ENCODE results near the gene TULP4.

The TULP4 gene

GRCh38 chr6:158536084-158536890 is 224.0 kb downstream of the TULP4 start:
- Mint-ChIP-seq H3K4me3 (peak overlapping the region; percentile 78), H3K27ac (no peak overlapping the region), H3K36me3 (ENCODE audit: low read depth) (no peaks in the 10 kb centered on the region), H3K27me3 (ENCODE audit: low read depth, poor library complexity) (peaks cover 56% of the 10 kb centered on the region), H3K9me3 (peaks cover 4% of the 10 kb centered on the region), H3K4me1 (no peaks in the 10 kb centered on the region)
- TF ChIP-seq CTCF (IDR thresholded peaks at IDR 0.05) = no peak
- DNase-seq = peak; percentile 94

GRCh38 chr6:158536891-158537798 is 224.9 kb downstream of the TULP4 start:
- TF ChIP-seq CTCF (IDR thresholded peaks at IDR 0.05) = no peak
- DNase-seq = peak; percentile 74
- no peaks in the 10 kb centered on the region for H3K36me3 Mint-ChIP-seq (ENCODE audit: low read depth)
- peaks cover 4% of the 10 kb centered on the region for H3K9me3 Mint-ChIP-seq
- peaks cover 60% of the 10 kb centered on the region for H3K27me3 Mint-ChIP-seq (ENCODE audit: low read depth, poor library complexity)
- H3K4me1 Mint-ChIP-seq = no peaks in the 10 kb centered on the region
- peak overlapping the region; percentile 70 for H3K4me3 Mint-ChIP-seq
- no peak overlapping the region for H3K27ac Mint-ChIP-seq

- no peak overlapping the region for H3K27ac Mint-ChIP-seq
- no peak overlapping the region for H3K4me3 Mint-ChIP-seq
- no peaks in the 10 kb centered on the region for H3K36me3 Mint-ChIP-seq (ENCODE audit: low read depth)
- no peaks in the 10 kb centered on the region for H3K9me3 Mint-ChIP-seq
- DNase-seq = no peak
- H3K27me3 Mint-ChIP-seq (ENCODE audit: low read depth, poor library complexity) = peaks cover 54% of the 10 kb centered on the region
- H3K4me1 Mint-ChIP-seq = no peaks in the 10 kb centered on the region
- TF ChIP-seq CTCF (IDR thresholded peaks at IDR 0.05) = no peak
These were observed 226.5 kb downstream of the TULP4 start for GRCh38 chr6:158538741-158539140.

GRCh38 chr6:158539413-158539812 is 227.1 kb downstream of the TULP4 start:
- DNase-seq = no peak
- peaks cover under 1% of the 10 kb centered on the region for H3K4me1 Mint-ChIP-seq
- H3K36me3 Mint-ChIP-seq (ENCODE audit: low read depth) = no peaks in the 10 kb centered on the region
- peaks cover 51% of the 10 kb centered on the region for H3K27me3 Mint-ChIP-seq (ENCODE audit: low read depth, poor library complexity)
- H3K9me3 Mint-ChIP-seq = no peaks in the 10 kb centered on the region
- H3K4me3 Mint-ChIP-seq = no peak overlapping the region
- no peak for TF ChIP-seq CTCF (IDR thresholded peaks at IDR 0.05)
- no peak overlapping the region for H3K27ac Mint-ChIP-seq

GRCh38 chr6:158539881-158540280 is 227.6 kb downstream of the TULP4 start:
- H3K27me3 Mint-ChIP-seq (ENCODE audit: low read depth, poor library complexity) = peaks cover 47% of the 10 kb centered on the region
- no peak overlapping the region for H3K27ac Mint-ChIP-seq
- H3K4me1 Mint-ChIP-seq = peaks cover 5% of the 10 kb centered on the region

More at GRCh38 chr6:158539881-158540280, 227.6 kb downstream of the TULP4 start:
- H3K36me3 Mint-ChIP-seq (ENCODE audit: low read depth) = no peaks in the 10 kb centered on the region
- no peak for DNase-seq
- no peak for TF ChIP-seq CTCF (IDR thresholded peaks at IDR 0.05)
- no peak overlapping the region for H3K4me3 Mint-ChIP-seq
- no peaks in the 10 kb centered on the region for H3K9me3 Mint-ChIP-seq

All from nephron progenitor cell (in vitro differentiated cells).